NOMO-1 (cell line): ENCODE results near the gene P3H1.
A peak's percentile ranks its signal among the peaks of the same experiment; 100 is the strongest.
"Not testable (repeated sequence)": the region's sequence is repeated elsewhere in the genome, so short reads cannot be mapped to it uniquely, and the experiment has no call there.

Experiments
- DNase-seq, 2 experiments: peaks; one replicate each; lab custom pipeline; 2025; ENCODE audit not compliant: unreplicated experiment in 2 of 2; lab: John Stamatoyannopoulos, UW

Gene P3H1

GRCh38 chr1:42733415-42734200 lies 33.2 kb downstream of the P3H1 start:
- no peak for DNase-seq

DNA sequence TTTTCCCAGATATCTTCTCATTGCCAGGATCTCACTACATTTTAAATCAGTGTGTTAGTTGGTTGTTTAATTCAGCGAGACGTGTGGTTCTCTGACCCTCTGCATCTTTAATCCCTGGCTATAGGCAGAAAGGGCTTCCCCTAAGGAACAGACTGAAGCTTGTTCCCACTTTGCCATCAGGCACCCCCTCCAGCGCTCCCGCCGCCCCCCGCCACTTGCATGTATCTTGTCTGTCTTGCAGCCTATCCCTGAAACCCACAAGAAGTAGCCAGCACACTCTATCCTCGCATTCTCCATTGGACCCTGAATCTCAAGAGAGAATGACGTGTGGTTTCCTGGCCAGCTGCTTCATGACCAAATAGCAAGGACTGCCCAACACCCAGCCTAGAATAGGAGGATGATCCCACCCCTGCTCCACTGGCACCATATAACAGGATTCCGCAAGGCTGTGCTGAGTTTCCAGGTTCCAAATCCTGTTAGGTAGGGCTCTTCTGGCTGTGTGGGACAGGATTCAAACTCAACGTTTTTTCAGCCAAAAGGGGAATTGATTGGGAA lies 34.6 kb downstream of the P3H1 start:
- DNase-seq = no peak

DNA sequence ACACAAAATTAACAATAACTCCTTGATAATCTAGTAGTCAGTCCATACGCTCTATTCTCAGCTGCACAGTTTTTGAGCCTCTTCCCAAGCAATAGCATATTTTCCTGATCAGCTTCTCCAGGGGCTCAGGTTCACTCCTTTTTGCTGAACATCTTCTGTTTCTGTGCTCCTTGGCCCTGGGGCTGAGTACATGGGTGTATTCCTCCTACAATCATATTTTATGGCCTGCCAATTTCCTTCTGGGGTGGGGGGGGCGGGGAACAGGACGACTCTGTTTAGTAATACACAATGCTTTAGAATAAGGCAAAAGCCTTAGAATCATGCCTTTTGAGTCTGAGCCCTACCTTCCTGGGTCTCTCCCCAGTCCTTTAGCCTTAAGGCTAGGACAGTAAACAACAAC lies 35.2 kb downstream of the P3H1 start:
- no peak for DNase-seq

- peak; percentile 5 to 19 for DNase-seq
Measured at GRCh38 chr1:42730988-42731387, 35.8 kb downstream of the P3H1 start.

- no peak for DNase-seq
Measured at GRCh38 chr1:42730002-42730401, 36.8 kb downstream of the P3H1 start.

DNA sequence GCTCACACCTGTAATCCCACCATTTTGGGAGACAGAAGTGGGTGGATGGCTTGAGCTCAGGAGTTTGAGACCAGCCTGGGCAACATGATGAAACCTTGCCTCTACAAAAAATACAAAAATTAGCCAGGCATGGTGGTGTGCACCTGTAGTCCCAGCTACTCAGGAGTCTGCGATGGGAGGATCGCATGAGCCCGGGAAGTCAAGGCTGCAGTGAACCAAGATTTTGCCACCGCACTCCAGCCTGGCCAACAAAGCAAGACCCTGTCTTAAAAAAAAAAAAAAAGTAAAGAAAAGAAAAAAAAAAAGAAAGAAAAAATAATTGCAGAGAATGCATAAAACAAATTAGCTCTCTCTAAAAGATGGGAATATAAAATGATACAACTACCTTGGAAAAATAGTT lies 41.0 kb downstream of the P3H1 start:
- DNase-seq = not testable (repeated sequence)

DNA sequence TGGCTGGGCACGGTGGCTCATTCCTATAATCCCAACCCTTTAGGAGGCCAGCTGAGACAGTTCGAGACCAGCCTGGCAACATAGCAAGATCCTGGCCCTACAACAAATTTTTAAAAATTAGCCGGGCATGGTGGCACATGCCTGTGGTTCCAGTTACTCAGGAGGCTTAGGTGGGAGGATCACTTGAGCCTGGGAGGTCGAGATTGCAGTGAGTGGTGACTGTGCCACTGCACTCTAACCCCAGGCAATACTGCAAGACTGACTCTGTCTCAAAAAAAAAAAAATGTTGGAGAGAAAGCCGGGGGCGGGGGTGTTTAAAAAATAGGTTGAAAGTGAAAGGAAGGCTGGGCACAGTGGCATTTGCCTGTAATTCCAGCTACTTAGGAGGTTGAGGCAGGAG lies 43.3 kb downstream of the P3H1 start:
- no peak for DNase-seq

GRCh38 chr1:42722403-42722802 lies 44.4 kb downstream of the P3H1 start:
- DNase-seq = not testable (repeated sequence)

DNA sequence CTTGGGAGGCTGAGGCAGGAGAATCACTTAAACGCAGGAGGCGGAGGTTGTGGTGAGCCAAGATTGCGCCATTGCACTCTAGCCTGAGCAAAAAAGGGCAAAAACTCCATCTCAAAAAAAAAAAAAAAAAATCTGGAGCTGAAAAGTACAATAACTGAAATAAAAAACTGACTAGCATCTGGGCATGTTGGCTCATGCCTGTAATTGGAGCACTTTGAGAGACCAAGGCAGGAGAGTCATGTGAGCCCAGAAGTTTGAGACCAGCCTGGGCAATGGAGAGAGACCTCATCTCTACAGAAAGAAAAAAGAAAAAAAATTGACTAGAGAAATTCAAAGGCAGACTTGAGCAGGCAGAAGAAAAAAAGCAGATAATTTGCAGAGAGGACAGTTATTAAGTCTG lies 44.9 kb downstream of the P3H1 start:
- no peak for DNase-seq

GRCh38 chr1:42720868-42721267 lies 46.0 kb downstream of the P3H1 start:
- no peak for DNase-seq

DNA sequence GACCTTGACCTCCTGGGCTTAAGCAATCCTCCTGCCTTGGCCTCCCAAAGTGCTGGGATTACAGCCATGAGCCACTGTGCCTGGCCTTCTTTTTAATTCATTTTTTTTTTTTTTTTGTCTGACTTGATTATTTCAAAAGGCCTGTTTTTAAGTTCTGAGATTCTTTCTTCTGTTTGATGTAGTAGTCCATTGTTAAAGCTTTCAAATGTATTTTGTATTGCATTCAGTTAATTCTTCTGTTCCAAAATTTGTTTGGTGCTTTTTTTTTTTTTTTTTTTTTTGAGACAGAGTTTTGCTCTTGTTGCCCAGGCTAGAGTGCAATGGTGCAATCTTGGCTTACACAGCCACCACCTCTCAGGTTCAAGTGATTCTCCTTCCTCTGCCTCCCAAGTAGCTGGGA lies 52.4 kb downstream of the P3H1 start:
- DNase-seq = not testable (repeated sequence)

GRCh38 chr1:42713293-42713692 lies 53.5 kb downstream of the P3H1 start:
- DNase-seq = no peak

DNA sequence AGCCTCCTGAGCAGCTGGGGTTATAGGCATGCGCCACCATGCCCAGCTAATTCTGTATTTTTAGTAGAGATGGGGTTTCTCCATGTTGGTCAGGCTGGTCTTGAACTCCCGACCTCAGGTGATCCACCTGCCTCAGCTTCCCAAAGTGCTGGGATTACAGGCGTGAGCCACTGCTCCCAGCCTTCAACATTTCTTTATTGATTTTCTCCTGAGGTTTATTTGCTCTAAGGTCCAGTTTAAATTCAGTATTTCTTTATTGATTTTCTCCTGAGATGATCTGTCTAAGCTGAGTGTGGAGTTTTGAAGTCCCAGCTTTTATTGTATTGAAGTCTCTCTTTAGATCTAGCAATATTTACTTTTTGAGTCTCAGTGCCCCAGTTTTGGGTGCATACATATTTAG lies 54.0 kb downstream of the P3H1 start:
- not testable (repeated sequence) for DNase-seq

DNA sequence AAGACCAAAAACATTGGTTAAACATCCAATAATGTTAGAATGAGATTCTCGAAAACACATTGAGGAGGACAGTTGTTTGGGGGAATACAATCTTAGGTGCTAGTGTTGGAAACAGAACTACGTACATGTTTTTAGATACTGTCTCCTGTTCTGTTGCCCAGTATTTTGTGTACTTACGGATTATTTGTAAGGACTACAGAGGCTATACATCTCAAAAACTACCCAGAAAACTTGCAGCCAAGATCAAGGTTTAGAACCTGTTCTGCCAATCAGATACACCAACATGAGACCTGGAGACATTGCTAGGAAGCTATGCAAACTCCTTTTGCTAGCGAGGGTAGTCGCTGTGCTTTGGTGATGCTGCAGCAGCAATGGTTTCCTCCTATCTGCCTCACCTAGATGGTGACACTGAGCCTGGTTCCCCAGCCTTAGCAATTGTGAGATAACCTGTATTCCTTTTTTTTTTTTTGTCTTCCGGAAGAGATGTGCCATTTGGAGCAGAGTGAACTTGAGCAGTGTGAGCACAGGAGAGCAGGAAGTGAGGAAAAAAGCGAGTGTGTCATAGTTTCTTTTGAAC lies 62.9 kb downstream of the P3H1 start:
- DNase-seq = no peak

DNA sequence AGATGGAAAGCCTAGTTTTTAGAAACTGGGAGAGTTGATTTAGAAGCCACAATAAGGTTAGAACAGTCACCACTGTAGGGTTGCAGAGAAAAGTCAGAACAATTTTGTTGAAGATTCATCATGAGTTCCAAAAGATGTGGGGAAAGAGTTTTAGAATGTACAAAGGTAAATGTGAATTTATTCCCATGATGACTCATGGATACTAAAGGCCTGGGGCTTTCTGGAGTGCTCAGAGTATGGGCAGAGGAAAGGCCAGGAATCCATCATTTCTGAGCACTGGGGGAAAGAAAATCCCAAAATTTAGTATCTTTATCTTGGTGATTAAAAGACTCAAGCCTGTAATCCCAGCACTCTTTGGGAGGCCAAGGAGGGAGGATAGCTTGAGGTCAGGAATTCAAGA lies 66.8 kb downstream of the P3H1 start:
- DNase-seq = no peak

DNA sequence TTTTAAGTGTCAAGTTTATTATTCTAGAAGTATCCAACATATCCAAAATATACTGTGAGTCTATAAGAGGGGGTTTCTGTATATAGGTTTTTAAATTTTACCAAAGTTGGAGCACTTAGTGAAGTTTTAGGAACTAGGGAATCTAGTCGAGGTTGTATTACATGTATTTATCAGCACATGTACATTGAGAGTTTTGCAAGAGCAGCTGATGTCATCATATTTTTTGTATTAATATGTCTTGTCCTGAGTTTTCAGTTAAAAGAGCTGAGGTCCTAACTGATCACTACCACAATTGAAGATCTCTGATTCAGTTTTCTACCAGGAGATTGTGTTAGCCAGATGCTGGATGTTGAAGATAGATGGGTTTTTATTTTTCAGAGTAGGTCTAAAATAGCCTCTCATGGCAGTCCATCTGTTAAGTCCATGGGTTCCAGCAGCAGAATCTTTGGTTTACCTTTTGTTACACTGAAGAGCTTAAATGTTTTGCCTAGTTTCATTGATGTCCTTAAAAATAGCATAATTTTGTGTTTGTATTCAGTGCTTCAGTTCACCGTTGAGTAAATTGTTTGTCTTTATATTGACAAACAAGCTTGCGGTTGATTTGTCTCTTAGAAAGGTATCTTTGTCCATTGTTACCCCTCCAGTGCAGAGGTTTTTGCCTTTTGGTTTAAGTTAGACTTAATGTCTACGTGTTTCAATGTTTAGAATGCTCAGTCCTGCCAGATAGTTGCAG lies 68.6 kb downstream of the P3H1 start:
- no peak for DNase-seq
